CMK (cell line): ENCODE data around the gene MCM9.
A peak's percentile ranks its signal among the peaks of the same experiment; 100 is the strongest.

Experiments used
- DNase-seq: peaks from one replicate; pipeline ENCODE4 v3.0.0-alpha.2; 2010; ENCODE audit warnings: low read depth

The MCM9 gene

DNA sequence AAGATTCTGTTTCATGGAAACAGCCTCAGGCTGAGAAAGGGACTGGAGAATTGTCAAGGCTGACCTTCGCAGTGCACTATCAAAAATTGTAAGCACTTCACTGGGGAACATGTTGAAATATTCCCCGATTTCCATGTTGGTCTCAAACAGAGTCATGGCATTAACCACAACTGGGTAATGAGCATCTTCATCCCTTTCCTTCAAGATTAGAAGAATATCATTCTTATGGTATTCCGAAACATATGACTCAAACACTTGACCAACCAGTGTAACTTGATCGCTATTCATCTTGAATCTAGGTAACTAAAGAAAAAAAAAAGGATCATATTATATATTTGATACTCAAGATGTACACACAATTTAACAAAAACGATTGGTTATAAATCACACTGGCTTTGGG is 3.5 kb downstream of the MCM9 start:
- no peak for DNase-seq

DNA sequence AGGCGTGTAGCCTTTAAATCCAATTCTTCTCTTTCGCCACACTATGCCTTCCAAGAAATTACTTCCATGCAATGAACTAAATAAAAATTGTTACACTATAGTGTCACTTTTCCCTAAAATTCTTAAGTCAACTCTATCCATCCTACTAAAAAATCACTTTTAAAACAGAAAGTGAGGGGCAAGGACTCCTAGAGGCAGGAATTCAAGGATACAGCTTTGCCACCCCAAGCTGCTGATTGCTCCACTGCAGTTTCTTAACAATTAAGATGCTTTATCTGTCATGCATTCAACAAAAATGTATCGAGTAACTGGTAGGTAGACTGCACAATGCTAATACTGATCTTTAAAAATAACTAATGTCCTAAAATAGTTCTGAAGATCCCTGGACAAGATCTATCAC is 4.3 kb downstream of the MCM9 start:
- no peak for DNase-seq

DNA sequence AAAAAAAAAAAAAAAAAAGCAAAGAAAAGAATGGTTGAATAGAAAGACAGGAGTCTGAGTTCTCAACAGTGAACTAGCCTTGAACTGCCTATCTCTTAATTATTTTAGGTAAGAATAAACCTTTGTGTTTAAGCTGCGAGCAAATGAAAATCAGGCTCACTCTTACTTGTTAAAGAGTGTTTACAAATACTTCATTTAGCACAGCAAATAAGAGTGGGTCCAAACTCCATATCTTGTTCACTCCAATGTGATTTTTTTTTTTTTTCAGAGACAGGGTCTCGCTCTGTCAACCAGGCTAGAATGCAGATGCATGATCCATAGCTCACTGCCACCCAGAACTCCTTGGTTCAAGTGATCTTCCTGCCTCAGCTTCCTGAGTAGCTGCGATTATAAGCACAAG is 11.9 kb downstream of the MCM9 start:
- DNase-seq = no peak

DNA sequence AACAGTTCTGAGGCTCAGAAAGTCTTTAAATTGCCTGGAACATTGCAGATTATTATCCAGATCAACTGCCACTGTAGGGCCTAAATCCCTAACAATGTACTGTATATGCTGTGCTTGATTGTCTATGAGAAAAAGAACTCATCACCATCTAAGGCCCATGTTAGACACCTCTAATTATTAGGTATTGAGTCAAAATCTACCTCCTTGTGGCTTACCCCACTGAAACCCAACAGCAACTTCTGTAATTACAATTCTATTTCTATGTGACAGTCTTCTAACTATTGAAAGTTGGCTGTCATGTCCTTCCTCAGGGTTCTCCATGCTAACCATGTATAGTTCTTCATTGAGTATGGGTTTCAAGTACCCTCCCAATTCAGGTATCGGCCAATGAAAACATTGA is 13.9 kb downstream of the MCM9 start:
- DNase-seq = no peak

DNA sequence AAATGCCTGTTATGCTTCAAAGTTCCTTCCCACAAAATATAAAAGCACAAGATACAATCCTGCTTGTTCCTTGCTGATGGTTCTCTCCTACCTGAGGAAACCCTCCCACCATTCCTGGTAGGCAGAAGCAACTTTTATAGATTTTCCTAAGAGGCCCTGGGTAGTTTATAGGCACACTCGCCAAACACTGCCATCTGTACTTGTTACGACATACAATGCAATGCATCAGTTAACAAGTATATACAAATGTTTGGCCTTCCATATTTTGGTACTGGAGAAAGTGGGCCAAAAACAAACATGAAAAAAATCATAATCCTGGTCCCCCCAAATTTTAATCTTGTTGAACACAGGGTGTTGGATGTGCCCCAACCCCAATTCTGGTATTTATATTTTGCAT is 16.6 kb downstream of the MCM9 start:
- DNase-seq = no peak

DNA sequence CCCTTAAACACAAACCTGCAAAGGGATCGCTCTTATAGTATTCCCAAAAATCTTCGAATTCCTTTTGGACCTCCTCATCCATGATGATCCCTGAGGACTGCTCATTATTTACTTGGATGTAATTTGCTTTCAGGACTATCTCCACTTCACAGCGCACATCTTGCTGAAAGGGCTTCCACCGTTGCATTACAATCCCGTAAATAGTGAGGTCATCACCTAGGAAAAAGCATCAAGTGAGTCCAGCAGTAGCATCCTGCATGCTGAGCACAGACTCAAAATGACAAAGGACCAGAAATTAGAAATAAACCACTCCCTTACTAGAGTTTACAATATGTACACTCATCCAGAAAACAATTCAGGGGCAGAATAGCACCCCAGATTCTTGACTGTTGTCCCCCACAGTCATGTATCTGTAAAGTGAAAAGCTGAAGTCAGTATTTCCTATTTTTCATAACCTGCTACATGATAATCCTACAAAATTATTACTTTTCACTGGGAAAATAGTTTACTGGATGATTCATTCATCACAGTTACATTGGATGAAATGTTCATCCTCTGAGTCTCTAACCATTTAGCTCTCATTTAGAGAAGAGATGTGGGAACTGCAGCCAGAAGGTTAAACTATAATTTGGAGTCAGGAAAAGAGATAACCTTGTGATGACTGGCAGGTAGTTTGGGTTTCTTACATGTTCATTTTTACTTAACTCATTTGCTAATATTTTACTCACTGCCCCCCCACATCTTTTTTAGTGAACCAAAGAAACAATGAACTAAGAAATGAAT is 17.2 kb downstream of the MCM9 start:
- DNase-seq = no peak

DNA sequence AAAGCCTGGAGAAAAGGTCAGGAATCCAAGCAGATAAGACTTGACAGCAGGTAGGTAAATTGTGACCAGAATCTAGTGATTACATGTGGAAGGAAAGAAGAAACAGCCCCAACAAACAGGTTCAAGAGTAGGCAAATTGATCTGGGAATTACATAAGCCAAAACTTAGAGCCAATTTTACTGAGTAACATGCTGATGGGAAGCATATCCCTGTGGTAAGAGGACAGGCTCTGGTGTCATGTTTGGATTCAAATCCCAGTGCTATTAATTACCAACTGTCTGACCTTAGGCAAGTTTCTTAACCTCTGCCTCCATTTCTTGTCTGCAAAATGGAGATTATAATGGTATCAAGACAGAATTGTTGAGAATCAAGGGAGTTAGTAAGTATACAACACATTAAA is 20.4 kb downstream of the MCM9 start:
- DNase-seq = no peak

DNA sequence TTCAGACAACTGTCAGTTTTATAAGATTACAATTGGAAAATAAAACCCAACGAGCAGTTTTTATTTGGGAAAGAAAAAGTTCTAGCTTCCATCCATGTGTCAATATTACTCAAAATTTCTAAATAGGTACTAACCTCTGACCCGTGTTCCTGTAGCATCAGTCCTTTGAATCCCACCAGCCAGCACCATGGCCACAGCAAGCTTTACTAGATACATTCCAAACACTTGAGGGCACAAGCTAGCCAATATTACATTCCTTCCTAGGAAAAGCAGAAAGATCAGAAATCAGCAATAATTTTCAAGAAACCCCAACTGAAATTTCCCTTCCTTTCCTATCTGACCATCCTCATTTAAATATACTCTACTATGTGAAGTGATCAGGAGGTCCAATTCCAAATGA is 21.8 kb downstream of the MCM9 start:
- no peak for DNase-seq

DNA sequence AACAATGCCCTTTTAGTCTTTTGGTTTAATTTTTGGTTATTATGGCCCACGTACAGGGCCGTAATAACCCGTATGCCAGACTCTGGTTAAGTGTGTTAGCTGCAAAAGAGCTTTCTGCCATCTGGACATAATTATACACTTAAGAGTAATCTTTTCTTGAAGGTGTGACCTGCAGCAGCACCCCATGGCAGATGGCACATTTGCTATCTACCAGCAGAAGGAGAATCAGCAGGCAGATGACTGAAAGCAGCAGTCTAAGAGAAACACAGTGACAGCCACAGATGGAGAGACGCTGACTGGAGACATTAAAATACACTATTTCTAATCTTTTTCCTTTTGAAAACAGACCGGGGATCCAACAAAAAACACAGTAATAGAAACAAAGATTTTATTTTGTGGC is 22.3 kb downstream of the MCM9 start:
- DNase-seq = no peak

DNA sequence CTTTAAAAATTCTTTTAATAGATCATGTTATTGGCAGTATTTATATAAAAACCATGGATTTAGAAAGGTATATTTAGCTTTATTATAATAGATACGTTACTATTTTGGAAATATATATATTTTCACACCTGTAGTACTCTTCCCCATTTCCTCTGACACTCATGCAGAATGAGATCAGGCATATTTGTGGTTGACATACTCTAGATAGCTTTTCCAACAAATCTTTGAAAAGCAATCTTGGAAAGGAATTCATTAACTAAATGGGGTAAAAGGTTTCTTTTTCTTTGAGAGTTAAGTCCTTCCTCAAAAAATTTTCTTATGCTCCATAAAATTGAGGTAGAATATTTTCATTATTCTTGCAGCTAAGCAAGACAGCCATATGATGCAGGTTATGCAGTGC is 26.5 kb downstream of the MCM9 start:
- DNase-seq = no peak

DNA sequence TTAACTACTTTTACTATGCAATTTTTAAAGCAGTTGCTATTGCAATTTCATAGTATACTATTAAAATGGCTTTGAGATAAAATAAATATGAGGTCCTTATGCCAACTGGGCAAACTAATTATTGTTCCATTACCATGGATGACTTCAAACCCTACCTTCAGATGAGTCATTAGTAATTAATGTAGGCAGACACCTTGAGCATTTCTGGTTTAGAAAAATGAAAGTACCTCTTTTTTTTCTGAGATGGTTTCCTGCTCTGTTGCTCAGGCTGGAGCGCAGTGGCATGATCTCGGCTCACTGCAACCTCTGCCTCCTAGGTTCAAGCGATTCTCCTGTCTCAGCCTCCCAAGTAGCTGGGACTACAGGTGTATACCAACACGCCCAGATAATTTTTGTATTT is 29.1 kb downstream of the MCM9 start:
- no peak for DNase-seq

DNA sequence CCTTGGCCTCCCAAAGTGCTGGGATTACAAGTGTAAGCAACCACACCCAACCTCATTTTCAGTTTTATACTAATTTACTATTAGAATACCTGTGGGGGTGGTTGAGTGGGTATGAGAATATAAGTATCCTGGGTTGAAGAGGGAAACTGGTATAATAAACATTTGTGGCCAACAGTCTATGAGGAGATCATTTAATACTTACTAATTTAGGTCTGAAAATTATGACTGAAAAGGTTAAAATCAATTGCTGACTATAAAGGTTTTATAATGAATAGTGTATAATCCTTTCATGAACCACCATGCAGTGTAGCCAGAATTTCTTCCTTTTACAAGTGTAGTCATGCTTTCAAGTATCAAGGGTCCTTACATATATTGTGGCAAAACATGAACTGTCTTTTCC is 29.9 kb downstream of the MCM9 start:
- no peak for DNase-seq

DNA sequence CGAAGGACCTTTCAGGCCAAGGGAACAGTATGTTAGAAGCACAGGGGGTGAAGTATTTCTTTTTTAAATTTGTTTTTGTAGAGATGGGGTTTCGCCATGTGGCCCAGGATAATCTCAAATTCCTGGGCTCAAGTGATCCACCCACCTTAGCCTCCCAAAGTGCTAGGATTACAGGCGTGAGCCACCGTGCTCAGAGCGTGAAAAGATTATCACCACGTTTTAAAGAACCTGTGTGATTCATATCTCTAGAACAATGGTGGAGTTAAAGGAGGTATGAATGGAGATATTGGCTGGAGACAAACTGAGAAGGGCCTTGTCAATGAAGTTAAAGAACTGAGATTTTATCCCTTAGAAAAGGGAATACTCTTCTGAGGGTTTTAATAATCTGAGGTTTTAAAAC is 31.3 kb downstream of the MCM9 start:
- DNase-seq = no peak

DNA sequence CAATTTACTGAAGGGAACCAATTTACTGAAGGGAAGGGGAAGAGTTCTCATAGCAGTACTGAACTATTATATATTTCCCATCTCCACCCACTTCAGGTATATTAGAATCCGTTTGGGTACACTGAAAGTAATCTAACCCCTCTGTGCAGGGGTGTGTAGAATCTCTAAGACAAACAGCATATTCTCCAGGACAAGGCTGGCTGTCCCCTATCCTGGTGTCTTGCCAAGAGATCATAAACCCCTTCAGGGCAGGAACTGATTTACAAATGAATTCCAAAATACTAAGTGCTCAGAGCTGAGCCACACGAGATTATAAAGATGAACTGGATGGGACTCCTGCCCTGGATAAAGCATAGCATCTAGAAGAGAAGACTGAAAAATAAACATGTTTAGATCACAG is 31.8 kb downstream of the MCM9 start:
- no peak for DNase-seq

DNA sequence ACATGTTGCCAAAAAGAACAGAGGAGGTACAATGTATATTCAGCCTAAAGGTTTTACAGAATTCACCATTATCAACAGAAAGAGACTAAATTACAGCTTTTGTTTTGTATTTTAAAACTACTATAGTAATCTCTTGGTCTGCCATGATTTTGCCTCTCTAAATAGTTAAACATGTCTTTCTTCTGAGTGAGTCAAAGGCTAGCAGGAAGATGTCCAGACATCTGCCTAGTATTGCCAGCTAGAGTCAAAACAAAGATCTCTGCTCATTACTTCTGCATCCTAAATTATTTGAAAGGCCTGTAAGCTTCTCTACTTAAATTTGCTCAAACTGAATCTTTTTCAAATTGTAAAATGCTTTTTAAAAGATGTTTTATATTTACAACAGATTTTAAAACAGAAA is 32.2 kb downstream of the MCM9 start:
- DNase-seq = no peak

DNA sequence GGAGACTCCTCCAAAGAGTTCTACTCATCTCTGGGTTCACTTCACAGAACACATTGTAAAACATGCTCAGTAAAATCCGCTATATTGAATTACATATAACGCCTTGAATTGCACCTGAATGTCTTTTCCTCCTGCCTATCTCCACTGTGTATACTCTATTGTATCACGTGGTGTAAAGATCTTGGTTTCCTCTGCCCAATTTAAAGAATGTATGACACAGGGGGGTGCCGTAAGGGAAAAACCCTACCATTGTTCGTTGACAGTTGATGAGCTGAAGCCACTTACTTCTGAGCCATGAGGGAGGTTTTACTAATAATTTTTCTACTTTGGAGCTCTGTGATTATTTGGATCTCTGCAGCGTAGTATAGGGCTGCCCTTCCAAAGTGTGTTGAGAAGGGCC is 35.0 kb downstream of the MCM9 start:
- DNase-seq = no peak

DNA sequence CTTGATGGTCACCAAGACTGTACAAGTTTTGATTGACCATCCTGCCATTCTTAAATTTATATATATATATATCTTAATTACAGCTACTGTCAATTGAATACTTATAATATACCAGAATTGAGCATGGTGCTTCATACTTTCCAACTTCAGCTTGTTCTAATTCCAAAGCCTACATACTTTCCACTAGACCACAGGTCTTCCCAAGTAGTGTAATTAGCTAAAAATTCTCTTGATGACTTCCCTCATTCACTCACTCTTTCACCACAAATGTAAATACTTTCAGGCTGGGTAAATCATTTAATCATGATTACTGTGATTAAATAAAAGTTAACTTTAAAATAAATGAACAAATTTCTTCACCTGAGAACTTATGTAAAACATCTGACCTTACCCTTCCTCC is 37.6 kb downstream of the MCM9 start:
- DNase-seq = no peak

DNA sequence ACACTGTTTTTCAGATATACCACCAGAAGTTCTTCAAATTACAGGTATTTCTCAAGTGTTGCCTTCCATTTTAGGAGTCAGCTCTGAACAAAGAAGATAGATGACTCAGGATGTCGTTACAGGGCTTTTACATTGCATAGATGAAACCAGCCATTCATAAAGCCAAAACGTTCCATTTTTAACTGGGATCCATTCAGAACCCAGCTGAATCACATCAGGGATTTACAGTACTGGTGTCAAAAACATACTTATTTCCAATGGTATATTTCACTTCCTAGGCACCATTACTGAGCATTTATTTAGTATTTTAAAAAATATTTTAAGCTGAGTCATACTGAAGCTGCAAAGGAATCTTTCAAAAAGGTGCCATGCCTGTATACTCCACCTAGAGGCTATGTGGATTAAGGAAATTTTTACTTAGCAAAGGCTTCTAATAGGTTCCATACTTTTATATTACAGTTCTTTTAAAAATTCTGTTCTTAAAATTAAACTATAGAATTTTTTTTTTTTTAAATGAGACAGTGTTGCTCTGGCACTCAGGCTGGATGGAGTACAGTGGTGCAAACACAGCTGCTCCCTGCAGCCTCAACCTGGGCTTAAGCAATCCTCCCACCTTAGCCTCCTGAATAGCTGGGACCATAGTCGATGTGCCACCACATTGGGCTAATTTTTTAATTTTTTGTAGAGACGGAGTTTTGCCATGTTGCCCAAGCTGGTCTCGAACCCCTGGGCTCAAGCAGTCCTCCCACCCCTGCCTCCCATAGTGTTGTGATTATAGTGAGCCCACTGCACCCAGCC is 38.4 kb downstream of the MCM9 start:
- DNase-seq = no peak

DNA sequence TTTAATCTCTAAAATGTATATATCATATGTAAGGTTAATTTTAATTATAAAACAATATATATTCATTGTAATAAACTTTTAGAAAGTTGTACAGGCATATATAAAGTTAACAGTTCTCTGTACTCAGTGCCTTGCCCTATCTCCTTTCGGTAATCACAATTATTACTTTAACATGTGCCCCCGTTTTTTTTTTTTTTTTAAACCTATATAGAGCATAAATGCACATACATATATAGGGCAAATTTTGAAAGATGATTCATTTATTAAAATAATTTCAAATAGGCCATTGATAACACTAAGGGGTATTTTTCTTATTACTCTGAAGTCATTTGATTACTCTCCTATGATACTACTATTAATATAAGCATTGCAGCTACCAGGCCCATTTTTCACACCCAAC is 39.1 kb downstream of the MCM9 start:
- DNase-seq = no peak

DNA sequence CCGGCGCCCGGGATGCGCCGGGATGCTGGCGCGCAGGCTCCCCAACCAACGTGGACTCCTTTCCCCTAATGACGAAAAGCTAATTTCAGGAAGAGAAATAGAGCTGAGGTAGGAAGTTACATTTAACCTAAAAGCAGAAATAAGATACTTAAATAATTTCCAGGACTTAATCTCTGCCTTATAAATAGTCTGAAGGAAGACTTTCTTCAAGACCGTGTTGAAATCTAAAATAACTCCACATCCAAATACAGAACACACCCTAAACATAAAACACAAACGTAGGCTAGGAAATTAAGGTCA is 39.7 kb downstream of the MCM9 start:
- no peak for DNase-seq

DNA sequence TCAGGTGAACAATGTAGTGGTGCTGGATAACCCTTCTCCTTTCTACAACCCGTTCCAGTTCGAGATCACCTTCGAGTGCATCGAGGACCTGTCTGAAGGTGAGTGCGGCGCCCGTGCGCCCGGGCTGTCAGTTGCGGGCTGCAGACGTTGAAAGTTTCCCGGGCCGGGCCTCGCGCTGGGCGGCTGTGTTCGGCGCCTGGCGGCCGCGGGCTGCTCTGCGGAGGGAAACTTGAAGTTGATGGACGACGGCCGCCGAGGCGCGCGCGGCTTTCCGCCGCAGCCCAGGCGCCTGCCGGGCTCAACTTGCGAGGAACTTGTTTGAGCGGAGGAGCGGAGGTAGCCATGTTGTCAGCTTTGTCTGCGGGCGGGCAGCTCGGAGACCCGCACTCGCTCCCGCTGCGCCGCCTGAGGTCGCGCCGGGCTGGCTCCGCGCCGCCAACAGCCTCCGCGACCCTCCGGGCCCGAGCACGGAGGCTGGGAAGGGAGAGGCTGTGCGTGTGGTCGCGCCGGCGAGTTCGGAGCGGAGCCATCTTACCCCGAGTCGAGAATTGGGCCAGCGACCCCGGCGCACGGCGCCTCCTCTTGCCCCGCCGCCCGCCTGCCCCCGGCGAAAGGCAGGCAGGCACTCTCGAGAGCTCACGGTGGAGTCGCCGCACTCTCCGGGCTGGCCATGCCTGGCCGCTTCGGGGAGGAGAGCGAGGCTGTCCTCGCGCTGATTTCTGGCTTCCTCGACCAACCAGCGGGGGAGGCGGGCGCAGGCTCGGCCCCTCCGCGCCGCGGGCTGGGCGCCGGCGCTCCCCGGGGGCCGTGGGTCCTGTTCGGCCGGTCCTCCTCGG is 40.3 kb downstream of the MCM9 start:
- DNase-seq = no peak

DNA sequence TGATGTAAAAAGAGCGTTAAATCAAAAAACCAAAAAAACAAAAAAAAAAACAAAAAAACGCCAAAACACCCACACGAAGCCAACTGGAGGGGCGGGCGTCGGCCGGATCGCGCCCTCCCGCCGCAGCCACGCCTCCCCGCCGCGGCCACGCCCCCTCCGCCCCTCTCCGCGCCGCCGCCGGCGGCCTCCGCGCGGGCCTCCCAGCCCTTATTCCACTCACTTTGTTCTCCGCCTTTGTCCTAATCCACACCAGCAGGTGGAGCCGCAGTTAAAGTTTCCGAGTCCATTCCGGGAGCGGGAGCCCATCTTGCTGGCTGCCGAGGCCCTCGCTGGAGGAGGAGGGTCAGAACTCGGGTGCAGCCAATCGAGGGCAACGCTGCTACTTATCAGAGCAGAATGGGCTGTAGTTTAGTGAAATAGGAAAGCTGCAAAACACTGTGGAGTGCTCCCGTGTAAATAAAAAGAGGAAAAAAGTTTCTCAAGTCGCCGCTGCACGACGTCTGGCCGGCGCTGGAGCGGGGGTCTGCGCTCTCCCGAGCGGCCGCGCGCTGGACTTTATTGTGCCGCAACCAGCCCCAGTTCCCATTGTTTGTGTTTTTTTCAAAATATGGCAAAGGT is 41.0 kb downstream of the MCM9 start, which contains the start of gene ASF1A:
TSS of gene ASF1A (plus strand) at position 346 of the 618 bp plus-strand sequence. CDS start at position 608, 262 bp downstream.
- DNase-seq = peak; percentile 92
